Measurements from ENCODE around the gene TP63.
"Not testable (repeated sequence)": the region's sequence is repeated elsewhere in the genome, so short reads cannot be mapped to it uniquely, and the experiment has no call there.

TP63 gene

GRCh38 chr3:189625572-189625971 is 5.6 kb upstream of the TP63 start:
- DNase-seq (ENCODE audit: low read depth in 2 of 2) = no peak

GRCh38 chr3:189626286-189626685 is 4.9 kb upstream of the TP63 start:
- no peak for DNase-seq (ENCODE audit: low read depth in 2 of 2)

GRCh38 chr3:189629803-189630455 is 1.3 kb upstream of the TP63 start:
- peak; percentile 5 to 14 for DNase-seq (ENCODE audit: low read depth in 2 of 2)

GRCh38 chr3:189630767-189631372 is 319 bp upstream of the TP63 start:
- DNase-seq (ENCODE audit: low read depth in 2 of 2) = no peak

- DNase-seq (ENCODE audit: low read depth in 2 of 2) = no peak
Measured at GRCh38 chr3:189631409-189631808, 220 bp downstream of the TP63 start.

GRCh38 chr3:189632242-189632641 is 1.1 kb downstream of the TP63 start:
- no peak for DNase-seq (ENCODE audit: low read depth in 2 of 2)

- DNase-seq (ENCODE audit: low read depth in 2 of 2) = no peak
Measured at GRCh38 chr3:189635339-189635738, 4.2 kb downstream of the TP63 start.

GRCh38 chr3:189636048-189636447 is 4.9 kb downstream of the TP63 start:
- DNase-seq (ENCODE audit: low read depth in 2 of 2) = no peak

- DNase-seq (ENCODE audit: low read depth in 2 of 2) = no peak
Measured at GRCh38 chr3:189637750-189638149, 6.6 kb downstream of the TP63 start.

- DNase-seq (ENCODE audit: low read depth in 2 of 2) = no peak
Measured at GRCh38 chr3:189638276-189639031, 7.3 kb downstream of the TP63 start.

GRCh38 chr3:189641776-189642175 is 10.6 kb downstream of the TP63 start:
- DNase-seq (ENCODE audit: low read depth in 2 of 2) = no peak

- DNase-seq (ENCODE audit: low read depth in 2 of 2) = no peak
Measured at GRCh38 chr3:189646853-189647542, 15.8 kb downstream of the TP63 start.

GRCh38 chr3:189652042-189652441 is 20.9 kb downstream of the TP63 start:
- DNase-seq (ENCODE audit: low read depth in 2 of 2) = no peak

- no peak for DNase-seq (ENCODE audit: low read depth in 2 of 2)
Measured at GRCh38 chr3:189655617-189656016, 24.4 kb downstream of the TP63 start.

GRCh38 chr3:189659571-189659970 is 28.4 kb downstream of the TP63 start:
- no peak for DNase-seq (ENCODE audit: low read depth in 2 of 2)

GRCh38 chr3:189664311-189664710 is 33.1 kb downstream of the TP63 start:
- DNase-seq (ENCODE audit: low read depth in 2 of 2) = peak; percentile 92 to 93

- DNase-seq (ENCODE audit: low read depth in 2 of 2) = not testable (repeated sequence)
Measured at GRCh38 chr3:189672346-189672745, 41.2 kb downstream of the TP63 start.

GRCh38 chr3:189673535-189673934 is 42.3 kb downstream of the TP63 start:
- no peak for DNase-seq (ENCODE audit: low read depth in 2 of 2)

GRCh38 chr3:189674249-189674913 is 43.2 kb downstream of the TP63 start:
- DNase-seq (ENCODE audit: low read depth in 2 of 2) = no peak

GRCh38 chr3:189677667-189678066 is 46.5 kb downstream of the TP63 start:
- no peak for DNase-seq (ENCODE audit: low read depth in 2 of 2)

- DNase-seq (ENCODE audit: low read depth in 2 of 2) = no peak
Measured at GRCh38 chr3:189680723-189681122, 49.5 kb downstream of the TP63 start.

All from fibroblast of skin of left quadriceps (primary cell).